Esophagus (tissue), 2 donors: ENCODE results near the gene PRKCH. TPM values are rescaled to one million over a fixed set of nuclear protein-coding genes. Genes with fewer than 3 reads are reported as not detected.
A peak's percentile ranks its signal among the peaks of the same experiment; 100 is the strongest.
"Not testable (repeated sequence)": the region's sequence is repeated elsewhere in the genome, so short reads cannot be mapped to it uniquely, and the experiment has no call there.

Experiments
- H3K27ac ChIP-seq, 2 donors: one replicate each; pipeline ENCODE4 v1.5.1; 2013; ENCODE audit warnings: low read depth in 2 of 2, mild to moderate bottlenecking in 2 of 2, inconsistent platforms in 1 of 2, low read length in 1 of 2, moderate library complexity in 1 of 2
- H3K27me3 ChIP-seq, 2 donors: one replicate each; pipeline ENCODE4 v1.6.1; 2013; ENCODE audit warnings: low read length in 2 of 2, control low read depth in 1 of 2, mild to moderate bottlenecking in 1 of 2; ENCODE audit not compliant: insufficient read depth in 2 of 2, control insufficient read depth in 1 of 2
- H3K36me3 ChIP-seq, 2 donors: one replicate each; pipeline ENCODE4 v1.6.1; 2013; ENCODE audit warnings: low read length in 1 of 2; ENCODE audit not compliant: control insufficient read depth in 2 of 2, insufficient read depth in 2 of 2
- H3K4me1 ChIP-seq, 2 donors: one replicate each; pipeline ENCODE4 v1.6.1; 2013; ENCODE audit warnings: low read length in 1 of 2; ENCODE audit not compliant: control insufficient read depth in 2 of 2, insufficient read depth in 2 of 2
- H3K4me3 ChIP-seq, 2 donors: one replicate each; pipeline ENCODE4 v1.5.1; 2013; ENCODE audit warnings: low read length in 2 of 2, mild to moderate bottlenecking in 2 of 2, low read depth in 1 of 2, moderate library complexity in 1 of 2
- H3K9me3 ChIP-seq, 2 donors: one replicate each; pipeline ENCODE4 v1.6.1; 2013; ENCODE audit warnings: mild to moderate bottlenecking in 2 of 2, low read depth in 1 of 2, low read length in 1 of 2, moderate library complexity in 1 of 2; ENCODE audit not compliant: control insufficient read depth in 2 of 2, insufficient read depth in 1 of 2
- WGBS, 2 donors: extraction: QIAGEN DNeasy Blood & Tissue Kit; methylation state at CpG; one replicate each; pipeline ENCODE4 v1.1.7; 2013; 5-methylcytosine and 5-hydroxymethylcytosine counted together
- polyA plus RNA-seq, 2 donors: library from polyadenylated mRNA; stranded (reverse); fragments of 200-250 nt; gene quantifications; one replicate each; pipeline ENCODE4 v1.2.3, GENCODE V29; 2013
- donor health status: healthy with polysubstance abuse.
- donor health status: Bipolar disorder and iron deficiency.

The PRKCH gene
- polyA plus RNA-seq, 2 donors = 17.3 to 17.6 TPM

DNA sequence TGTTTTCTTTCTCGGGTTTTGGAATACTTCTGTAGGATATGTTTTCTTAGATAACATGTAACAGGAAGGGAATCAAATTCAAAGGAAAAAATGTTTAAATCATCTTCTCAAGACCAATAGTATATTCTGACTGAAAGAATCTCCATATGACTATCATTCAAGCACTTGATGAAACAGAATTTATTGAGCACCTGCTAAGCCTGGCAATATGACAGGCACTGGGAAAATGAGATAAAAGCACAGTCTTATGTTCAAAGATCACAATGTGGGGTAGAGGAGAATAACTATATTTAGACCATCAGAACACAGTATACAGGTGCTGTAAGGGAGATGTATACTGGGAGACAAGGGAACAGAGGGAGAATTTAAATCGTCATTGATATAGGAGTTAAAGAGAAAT, 21.2 kb upstream of the PRKCH start:
- WGBS, 2 donors = 56 to 75% methylated on average over 2 of the region's 2 CpGs
- Histone ChIP-seq H3K4me1 (no peaks in the 10 kb centered on the region), H3K9me3 (no peaks in the 10 kb centered on the region), H3K27ac (no peak overlapping the region), H3K36me3 (no peaks in the 10 kb centered on the region), H3K27me3 (no peaks in the 10 kb centered on the region), H3K4me3 (no peak overlapping the region)

DNA sequence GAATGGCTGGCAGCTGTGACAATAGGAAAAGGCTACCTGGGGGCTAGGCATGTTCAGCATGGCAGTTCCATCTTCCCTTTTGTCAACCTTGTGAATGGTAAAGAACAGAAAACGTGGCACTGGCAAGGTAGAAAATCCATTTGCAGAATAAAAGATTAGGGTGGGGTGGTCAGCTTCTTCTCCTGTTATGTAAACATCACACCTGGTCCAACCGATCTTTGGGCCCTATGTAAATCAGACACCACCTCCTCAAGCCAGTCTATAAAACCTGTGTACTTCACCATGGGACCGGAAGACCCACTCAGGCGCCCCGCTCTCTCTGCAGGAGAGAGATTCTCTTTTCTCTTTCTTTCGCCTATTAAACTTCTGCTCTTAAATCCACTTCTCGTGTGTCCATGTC, 20.6 kb upstream of the PRKCH start:
- Histone ChIP-seq H3K27me3 (no peaks in the 10 kb centered on the region), H3K4me3 (no peak overlapping the region), H3K27ac (no peak overlapping the region), H3K4me1 (no peaks in the 10 kb centered on the region), H3K9me3 (no peaks in the 10 kb centered on the region), H3K36me3 (no peaks in the 10 kb centered on the region)
- 85 to 91% methylated on average over 7 of the region's 7 CpGs for WGBS, 2 donors

DNA sequence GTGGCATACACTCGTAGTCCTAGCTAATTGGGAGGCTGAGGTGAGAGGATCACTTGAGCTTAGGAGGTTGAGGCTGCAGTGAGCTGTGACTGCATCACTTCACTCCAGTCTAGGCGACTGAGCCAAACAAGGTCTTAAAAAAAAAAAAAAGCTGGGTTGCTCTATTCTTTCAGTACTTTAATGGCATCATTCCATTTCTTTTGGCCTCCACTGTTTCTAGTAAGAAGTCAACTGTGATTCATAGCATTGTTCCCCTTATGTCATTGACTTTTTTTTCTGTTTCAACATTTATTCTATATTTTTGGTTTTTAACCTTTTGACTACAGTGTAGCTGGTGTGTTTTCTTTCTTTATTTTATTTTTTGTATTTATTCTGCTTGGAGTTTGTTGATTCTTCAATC, 16.7 kb upstream of the PRKCH start:
- H3K9me3 ChIP-seq = no peaks in the 10 kb centered on the region
- no peak overlapping the region for H3K4me3 ChIP-seq
- WGBS, 2 donors = 91 to 94% methylated on average over 2 of the region's 2 CpGs
- no peaks in the 10 kb centered on the region for H3K27me3 ChIP-seq
- H3K36me3 ChIP-seq = no peaks in the 10 kb centered on the region
- H3K27ac ChIP-seq = no peak overlapping the region
- no peaks in the 10 kb centered on the region for H3K4me1 ChIP-seq

DNA sequence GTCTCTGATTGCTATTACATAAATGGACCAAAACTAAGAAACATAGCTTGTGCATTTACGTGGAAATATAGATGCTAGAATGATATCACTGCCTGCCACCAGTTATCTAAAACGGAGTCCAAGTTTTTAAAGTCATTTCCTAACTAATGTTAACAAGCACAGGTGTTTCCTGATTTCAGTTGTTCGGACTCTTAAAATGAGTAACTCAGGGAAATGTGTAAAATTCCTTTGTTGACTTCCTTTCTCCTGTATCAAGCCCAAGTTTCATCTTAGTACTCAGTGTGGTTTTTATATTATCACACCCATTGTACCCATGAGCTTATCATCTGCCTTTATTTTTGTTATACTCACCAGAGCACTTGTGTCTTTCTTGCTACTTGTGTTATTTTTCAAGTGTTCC, 13.2 kb upstream of the PRKCH start:
- Histone ChIP-seq H3K9me3 (peaks cover 0 to 2% of the 10 kb centered on the region in 2 donors), H3K36me3 (no peaks in the 10 kb centered on the region), H3K4me3 (no peak overlapping the region), H3K27me3 (no peaks in the 10 kb centered on the region), H3K27ac (no peak overlapping the region), H3K4me1 (no peaks in the 10 kb centered on the region)
- 56 to 57% methylated on average over 3 of the region's 3 CpGs for WGBS, 2 donors

- H3K9me3 ChIP-seq, H3K4me1 ChIP-seq, H3K27me3 ChIP-seq, H3K4me3 ChIP-seq, H3K36me3 ChIP-seq, H3K27ac ChIP-seq: not testable (repeated sequence)
- WGBS, 2 donors = 84 to 89% methylated on average over 4 of the region's 4 CpGs
Observed at GRCh38 chr14:61308701-61309100, 12.7 kb upstream of the PRKCH start.

DNA sequence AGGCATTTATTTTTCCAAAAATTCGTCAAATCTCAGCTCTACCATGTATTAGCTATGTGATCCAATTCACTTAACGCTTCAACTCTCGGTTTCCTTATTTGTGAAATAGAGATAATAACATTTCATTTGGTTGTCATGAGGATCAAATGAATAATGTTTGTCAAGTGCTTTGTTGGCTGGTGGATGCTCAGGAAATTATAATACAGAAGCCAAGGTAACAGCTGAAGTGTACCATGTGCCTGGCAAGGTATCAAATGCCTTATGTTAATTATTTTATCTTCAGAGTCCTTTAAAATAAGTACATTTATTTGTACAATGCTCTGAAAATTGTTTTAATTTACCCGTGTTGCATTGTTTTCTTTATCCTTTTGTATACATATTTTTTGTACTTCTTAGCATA, 6.1 kb upstream of the PRKCH start:
- Histone ChIP-seq H3K27me3 (no peaks in the 10 kb centered on the region), H3K9me3 (peaks cover 0 to 4% of the 10 kb centered on the region in 2 donors), H3K4me3 (no peak overlapping the region), H3K27ac (no peak overlapping the region), H3K4me1 (no peaks in the 10 kb centered on the region), H3K36me3 (no peaks in the 10 kb centered on the region)
- whole genome bisulfite sequencing, 2 donors = 76 to 78% methylated on average over 4 of the region's 4 CpGs

- H3K4me1 ChIP-seq = no peaks in the 10 kb centered on the region
- no peaks in the 10 kb centered on the region for H3K27me3 ChIP-seq
- H3K4me3 ChIP-seq = no peak overlapping the region
- H3K27ac ChIP-seq = no peak overlapping the region
- H3K36me3 ChIP-seq = peaks cover 0 to 2% of the 10 kb centered on the region in 2 donors
- no peaks in the 10 kb centered on the region for H3K9me3 ChIP-seq
- WGBS, 2 donors = 80 to 84% methylated on average over 3 of the region's 3 CpGs
Observed at GRCh38 chr14:61319086-61319485, 2.3 kb upstream of the PRKCH start.

DNA sequence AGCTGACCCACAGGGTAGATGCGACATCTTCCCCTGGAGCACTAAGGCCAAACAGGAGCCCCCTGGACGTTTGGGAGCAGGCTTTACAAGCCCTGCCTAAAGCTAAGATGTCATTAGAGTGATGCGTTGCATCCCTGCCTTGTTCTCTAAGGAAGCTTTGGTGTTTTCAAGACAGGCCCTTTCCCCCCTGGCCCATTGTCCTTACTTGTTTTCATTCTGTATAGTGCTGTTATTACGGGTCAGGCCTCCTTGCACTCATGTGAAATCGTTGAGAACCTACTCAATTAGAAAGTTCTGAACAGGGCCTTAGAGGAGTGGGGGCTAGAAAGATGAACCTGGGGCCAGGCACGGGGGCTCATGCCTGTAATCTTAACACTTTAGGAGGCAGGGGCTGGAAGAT, 1.7 kb upstream of the PRKCH start:
- Histone ChIP-seq H3K27ac (no peak overlapping the region), H3K9me3 (no peaks in the 10 kb centered on the region), H3K36me3 (peaks cover 0 to 2% of the 10 kb centered on the region in 2 donors), H3K4me3 (no peak overlapping the region), H3K27me3 (no peaks in the 10 kb centered on the region), H3K4me1 (no peaks in the 10 kb centered on the region)
- WGBS, 2 donors = 80 to 82% methylated on average over 6 of the region's 6 CpGs

DNA sequence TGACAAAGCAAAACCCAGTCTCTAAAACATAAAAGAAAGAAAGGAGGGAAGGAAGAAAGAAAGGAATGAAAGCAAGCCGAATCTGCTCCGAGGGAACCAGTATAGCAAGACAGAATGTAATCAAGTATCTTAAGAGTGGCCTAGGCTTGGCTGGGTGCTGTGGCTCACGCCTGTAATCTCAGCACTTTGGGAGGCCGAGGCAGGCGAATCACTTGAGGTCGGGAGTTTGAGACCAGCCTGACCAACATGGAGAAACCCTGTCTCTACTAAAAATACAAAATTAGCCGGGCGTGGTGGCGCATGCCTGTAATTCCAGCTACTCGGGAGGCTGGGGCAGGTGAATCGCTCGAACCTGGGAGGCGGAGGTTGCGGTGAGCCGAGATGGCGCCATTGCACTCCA, 1.2 kb upstream of the PRKCH start:
- H3K4me3 ChIP-seq, H3K9me3 ChIP-seq, H3K27me3 ChIP-seq, H3K4me1 ChIP-seq, H3K36me3 ChIP-seq: not testable (repeated sequence)
- whole genome bisulfite sequencing, 2 donors = 90 to 92% methylated on average over 16 of the region's 16 CpGs
- H3K27ac ChIP-seq = peak overlapping the region in 1 of 2 donors; percentile 99

DNA sequence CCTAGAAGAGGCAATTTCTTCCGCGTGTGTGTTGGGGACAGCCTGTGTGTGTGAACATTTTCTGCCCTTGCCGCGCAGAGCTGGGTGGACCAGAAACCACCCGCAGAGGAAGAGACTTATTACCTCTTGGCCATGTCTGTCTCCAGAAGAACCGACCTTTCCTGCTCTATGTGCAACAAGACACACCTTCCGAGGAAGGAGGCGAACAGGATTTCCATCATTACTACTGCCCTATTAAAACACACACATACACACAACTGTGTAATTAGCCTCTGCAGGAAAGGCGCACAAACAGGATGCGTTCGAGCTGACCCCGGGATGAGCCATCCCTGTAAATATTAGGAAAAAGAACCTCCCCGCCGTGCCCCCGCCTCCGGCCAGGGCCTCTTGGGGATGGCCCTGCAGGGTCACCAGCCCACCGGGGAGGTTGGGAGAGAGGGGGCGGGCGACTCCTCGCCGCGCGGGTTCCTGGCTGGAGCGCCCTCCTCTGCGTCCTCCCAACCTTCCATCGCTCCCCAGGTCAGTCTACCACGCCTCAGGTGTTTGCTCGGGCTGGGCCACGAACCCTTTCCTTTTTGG, 484 bp upstream of the PRKCH start:
- H3K27ac ChIP-seq = peak overlapping the region; percentile 94 to 99

More for the DNA sequence above, 484 bp upstream of the PRKCH start:
- H3K4me1 ChIP-seq = no peaks in the 10 kb centered on the region
- peaks cover 0 to 2% of the 10 kb centered on the region in 2 donors for H3K36me3 ChIP-seq
- H3K9me3 ChIP-seq = no peaks in the 10 kb centered on the region
- 20 to 30% methylated on average over 29 of the region's 29 CpGs for WGBS, 2 donors
- H3K4me3 ChIP-seq = peak overlapping the region; percentile 57 to 80
- H3K27me3 ChIP-seq = no peaks in the 10 kb centered on the region
